Heart right ventricle (tissue), 16 donors: ENCODE results near the gene APC2. TPM values are rescaled to one million over a fixed set of nuclear protein-coding genes. Genes with fewer than 3 reads are reported as not detected.

Experiments used
- ATAC-seq, 8 donors: fragments of 200-7000 bp; cut with Tn5 transposase; one replicate each; pipeline ENCODE4 v1.9.1; 2020; ENCODE audit warnings: mild to moderate bottlenecking in 8 of 8, moderate library complexity in 8 of 8, moderate number of reproducible peaks in 1 of 8
- DNase-seq, 2 donors: peaks; one replicate each; pipeline ENCODE4 v3.0.0-alpha.2; 2020
- H3K27ac ChIP-seq, 10 donors: fragments of 200-600 bp; sonication (generic) in 2 of 10; one replicate each; pipeline versions ENCODE4 v1.5.0 to v1.8.0; 2020 to 2022; ENCODE audit warnings: mild to moderate bottlenecking in 3 of 10
- H3K27me3 ChIP-seq, 7 donors: fragments of 200-600 bp; one replicate each; pipeline ENCODE4 v1.8.0; 2021 to 2022; ENCODE audit warnings: mild to moderate bottlenecking in 2 of 7
- H3K36me3 ChIP-seq, 9 donors: fragments of 200-600 bp; sonication (generic) in 1 of 9; one replicate each; pipeline versions ENCODE4 v1.5.0 to v1.8.0; 2020 to 2022; ENCODE audit warnings: mild to moderate bottlenecking in 2 of 9
- H3K4me1 ChIP-seq, 9 donors: fragments of 200-600 bp; sonication (generic) in 1 of 9; one replicate each; pipeline versions ENCODE4 v1.5.0 to v1.8.0; 2020 to 2022; ENCODE audit warnings: mild to moderate bottlenecking in 4 of 9
- H3K4me3 ChIP-seq, 10 donors: fragments of 200-600 bp; sonication (generic) in 2 of 10; one replicate each; pipeline versions ENCODE4 v1.5.0 to v1.8.0; 2020 to 2022; ENCODE audit warnings: mild to moderate bottlenecking in 7 of 10, moderate library complexity in 2 of 10
- H3K9me3 ChIP-seq, 11 donors: fragments of 200-600 bp in 10 of 11; sonication (generic) in 2 of 11; one replicate each; pipeline versions ENCODE4 v1.5.0 to v1.8.0; 2013 to 2022; ENCODE audit warnings: mild to moderate bottlenecking in 2 of 11, control low read depth in 1 of 11, moderate library complexity in 1 of 11
- WGBS, 2 donors: extraction: QIAGEN DNeasy Blood & Tissue Kit; methylation state at CpG; one replicate each; pipeline ENCODE4 v1.1.7; 2013; ENCODE audit warnings: inconsistent platforms in 1 of 2; 5-methylcytosine and 5-hydroxymethylcytosine counted together
- intact Hi-C, 10 donors: fragments of 100-400 bp; cut with DNase I; formaldehyde crosslinking; loops; one replicate each; pipeline versions ENCODE4 v1.11.1 to v1.14.2; 2022
- polyA plus RNA-seq, 2 donors: library from polyadenylated mRNA; stranded (reverse); fragments of 200-250 nt; gene quantifications; one replicate each; pipeline ENCODE4 v1.2.3, GENCODE V29; 2013
- total RNA-seq, 10 donors: library from RNA; stranded (reverse); fragmentation: NEBNext Ultra II Directional in 3 of 10; extraction: Animal tissue kit (Norgen Biotek cat#: 25700) in 3 of 10; gene quantifications; one replicate each; pipeline versions ENCODE4 v1.2.1 to v1.2.4, GENCODE V29; 2021 to 2023
- TF ChIP-seq, protein P1 (sequence below), 9 donors: fragments of 200-600 bp; sonication (generic) in 2 of 9; IDR thresholded peaks; one replicate each; pipeline versions ENCODE4 v1.5.0 to v1.8.0; 2021 to 2022; ENCODE audit warnings: antibody characterized with exemption in 9 of 9, mild to moderate bottlenecking in 5 of 9, moderate library complexity in 1 of 9
- donor health status: Arrhythmogenic right ventricular cardiomyopathy.
- donor health status: ischemic (EF 13 %, LVEDD 7.1; RV severe dilation, severe dysfunction).
- donor health status: healthy with polysubstance abuse.
- donor health status: DM: no; HTN: yes; CAD: no.
- donor health status: DM: no; HTN: no; CAD: no.
- donor health status: ischemic (EF 25% LVEDD 6.9; RV normal size, moderate dysfunction).
- donor health status: ischemic (EF 25% LVEDD 5.7; RV mildly dilated, moderate dysfunction).
- donor health status: healthy.
- donor health status: DM: yes; HTN: yes; CAD: no.
- donor health status: Ischemic cardiomyopathy.
- donor health status: ischemic (EF 35%, LVEDD 5.7; RV mildly dilated, moderate dysfunction).
- donor health status: nonischemic (EF 11% LVEDD 7.7; RV severe dilation, severe dysfunction).
- donor health status: DM: yes; HTN: yes; CAD: no.
- donor health status: PGD.
- donor health status: ischemic (EF 29% LVEDD 5.4; RV normal size, mild dysfunction).
- donor health status: nonischemic (EF 23%, LVEDD 6.1; RV moderate dilation, normal function).

APC2 gene
- total and polyA plus RNA-seq, 12 donors, result 0.02 to 0.23 (median 0.09) TPM; not detected in 1

DNA sequence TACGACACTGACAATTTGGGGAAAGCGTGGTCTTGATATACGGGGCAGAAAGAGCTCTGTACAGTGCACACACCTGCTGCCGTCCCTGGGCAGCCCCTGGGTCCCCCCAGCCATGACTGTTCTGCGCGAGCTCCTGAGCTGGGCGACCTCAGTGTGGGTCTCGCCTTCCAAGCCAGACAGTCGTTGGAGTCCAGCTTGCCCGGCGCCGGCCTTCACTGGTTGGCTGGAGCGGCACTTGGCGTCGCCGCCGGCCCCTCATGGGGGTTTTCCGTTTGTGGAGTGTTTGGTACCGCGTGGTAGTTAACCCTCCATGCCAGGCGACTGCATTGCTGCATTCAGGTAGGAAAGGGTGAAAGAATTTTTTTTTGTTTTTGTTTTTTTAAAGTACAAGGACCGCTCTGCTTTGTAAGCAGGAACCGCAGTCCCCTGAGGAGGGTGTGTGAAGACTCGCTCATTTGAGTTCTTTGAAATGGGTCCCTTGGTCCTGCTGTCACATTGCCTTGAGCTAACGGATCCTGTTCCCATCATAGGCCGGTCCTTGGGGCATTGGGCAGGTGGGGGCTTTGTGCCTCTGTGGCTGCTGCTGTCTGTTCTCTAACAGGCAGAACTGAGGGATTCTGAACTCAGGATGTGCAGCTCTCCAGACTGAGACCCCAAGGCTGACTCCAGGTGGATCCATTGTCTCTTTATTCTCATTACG is 22.6 kb upstream of the APC2 start:
- WGBS, 2 donors, result 91 to 92% methylated on average over 27 of the region's 27 CpGs
- no peak for ATAC-seq

GRCh38 chr19:1428738-1429391 is 21.1 kb upstream of the APC2 start:
- WGBS, 2 donors, result 85 to 88% methylated on average over 41 of the region's 41 CpGs
- Histone ChIP-seq H3K27ac (peak overlapping the region in 6 of 10 donors; percentile 32 to 77 (median 58)), H3K36me3 (peaks cover 0 to 98% (median 59%) of the 10 kb centered on the region in 9 donors), H3K4me1 (peaks cover 0 to 34% (median 16%) of the 10 kb centered on the region in 9 donors), H3K4me3 (no peak overlapping the region), H3K9me3 (no peaks in the 10 kb centered on the region), H3K27me3 (no peaks in the 10 kb centered on the region)
- TF ChIP-seq, protein P1, sequence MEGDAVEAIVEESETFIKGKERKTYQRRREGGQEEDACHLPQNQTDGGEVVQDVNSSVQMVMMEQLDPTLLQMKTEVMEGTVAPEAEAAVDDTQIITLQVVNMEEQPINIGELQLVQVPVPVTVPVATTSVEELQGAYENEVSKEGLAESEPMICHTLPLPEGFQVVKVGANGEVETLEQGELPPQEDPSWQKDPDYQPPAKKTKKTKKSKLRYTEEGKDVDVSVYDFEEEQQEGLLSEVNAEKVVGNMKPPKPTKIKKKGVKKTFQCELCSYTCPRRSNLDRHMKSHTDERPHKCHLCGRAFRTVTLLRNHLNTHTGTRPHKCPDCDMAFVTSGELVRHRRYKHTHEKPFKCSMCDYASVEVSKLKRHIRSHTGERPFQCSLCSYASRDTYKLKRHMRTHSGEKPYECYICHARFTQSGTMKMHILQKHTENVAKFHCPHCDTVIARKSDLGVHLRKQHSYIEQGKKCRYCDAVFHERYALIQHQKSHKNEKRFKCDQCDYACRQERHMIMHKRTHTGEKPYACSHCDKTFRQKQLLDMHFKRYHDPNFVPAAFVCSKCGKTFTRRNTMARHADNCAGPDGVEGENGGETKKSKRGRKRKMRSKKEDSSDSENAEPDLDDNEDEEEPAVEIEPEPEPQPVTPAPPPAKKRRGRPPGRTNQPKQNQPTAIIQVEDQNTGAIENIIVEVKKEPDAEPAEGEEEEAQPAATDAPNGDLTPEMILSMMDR (IDR thresholded peaks at IDR 0.05), result no peak
- intact Hi-C loops, result no loop called here
- no peak for DNase-seq
- peak in 7 of 8 donors; percentile 2 to 57 (median 21) for ATAC-seq

More for the DNA sequence above, 22.6 kb upstream of the APC2 start:
- intact Hi-C loops, result no loop called here
- Histone ChIP-seq H3K9me3 (no peaks in the 10 kb centered on the region), H3K27me3 (no peaks in the 10 kb centered on the region), H3K4me3 (no peak overlapping the region), H3K4me1 (peaks cover 0 to 40% (median 16%) of the 10 kb centered on the region in 9 donors), H3K27ac (no peak overlapping the region), H3K36me3 (peaks cover 0 to 98% (median 57%) of the 10 kb centered on the region in 9 donors)
- TF ChIP-seq, protein P1 (IDR thresholded peaks at IDR 0.05), result no peak
- no peak for DNase-seq

- H3K27me3 ChIP-seq, result no peaks in the 10 kb centered on the region
- ATAC-seq (peak; percentile 63 to 90 (median 78)), DNase-seq (peak; percentile 63)
- H3K4me3 ChIP-seq, result no peak overlapping the region
- peaks cover 0 to 34% (median 16%) of the 10 kb centered on the region in 9 donors for H3K4me1 ChIP-seq
- peak overlapping the region in 6 of 10 donors; percentile 2 to 77 (median 58) for H3K27ac ChIP-seq
- TF ChIP-seq, protein P1 (IDR thresholded peaks at IDR 0.05), result no peak
- intact Hi-C loops, result no loop called here
- H3K36me3 ChIP-seq, result peaks cover 0 to 100% (median 61%) of the 10 kb centered on the region in 9 donors
- no peaks in the 10 kb centered on the region for H3K9me3 ChIP-seq
- 42 to 46% methylated on average over 14 of the region's 14 CpGs for WGBS, 2 donors
These were observed 20.2 kb upstream of the APC2 start for GRCh38 chr19:1429750-1430149.

GRCh38 chr19:1430246-1430645 is 19.7 kb upstream of the APC2 start:
- intact Hi-C loops, result no loop called here
- TF ChIP-seq, protein P1 (IDR thresholded peaks at IDR 0.05), result no peak
- peak in 2 of 8 donors; percentile 2 to 3 for ATAC-seq
- H3K36me3 ChIP-seq, result peaks cover 0 to 100% (median 61%) of the 10 kb centered on the region in 9 donors
- no peak for DNase-seq
- peak overlapping the region in 1 of 10 donors; percentile 74 for H3K27ac ChIP-seq
- no peak overlapping the region for H3K4me3 ChIP-seq
- no peaks in the 10 kb centered on the region for H3K9me3 ChIP-seq
- WGBS, 2 donors, result 83 to 85% methylated on average over 14 of the region's 14 CpGs
- H3K27me3 ChIP-seq, result no peaks in the 10 kb centered on the region
- H3K4me1 ChIP-seq, result peaks cover 0 to 34% (median 16%) of the 10 kb centered on the region in 9 donors
